ENCODE measurements around the gene RAB40C. TPM values are rescaled to one million over a fixed set of nuclear protein-coding genes. Genes with fewer than 3 reads are reported as not detected.

RAB40C gene
- total RNA-seq, 1 experiment from 2014 or later: 19.1 TPM

- no peaks in the 10 kb centered on the region for H3K27me3 ChIP-seq (replicated peaks; ENCODE audit: control insufficient read depth, insufficient read depth, low read length)
- ChIA-PET POLR2A (no interaction called here), CTCF (no interaction called here)
- Mint-ChIP-seq H3K4me1 (ENCODE audit: low read depth, unreplicated experiment) (no peaks in the 10 kb centered on the region), H3K36me3 (ENCODE audit: insufficient read depth, unreplicated experiment) (peaks cover 5% of the 10 kb centered on the region), H3K9me3 (ENCODE audit: unreplicated experiment) (no peaks in the 10 kb centered on the region), H3K27ac (ENCODE audit: unreplicated experiment) (no peak overlapping the region), H3K4me3 (ENCODE audit: unreplicated experiment) (no peak overlapping the region), H3K27me3 (ENCODE audit: insufficient read depth, unreplicated experiment) (no peaks in the 10 kb centered on the region)
- DNase-seq: no peak
- no peaks in the 10 kb centered on the region for H3K9me3 ChIP-seq
- BruUV-seq (replicated peaks): no TSS peak
- no peaks in the 10 kb centered on the region for H3K4me1 ChIP-seq
- H3K4me3 ChIP-seq (ENCODE audit: low read depth, low read length): no peak overlapping the region
- no peaks in the 10 kb centered on the region for H3K36me3 ChIP-seq (ENCODE audit: control insufficient read depth, insufficient read depth, low read length)
- intact Hi-C loops (cut with micrococcal nuclease; ENCODE audit: unreplicated experiment): no loop called here
- no peak for TF ChIP-seq CTCF (IDR thresholded peaks at IDR 0.05; ENCODE audit: insufficient read depth in 1 of 2, low read depth in 1 of 2, low read length in 1 of 2, severe bottlenecking in 1 of 2, unreplicated experiment in 1 of 2)
Measured at GRCh38 chr16:620700-621525, 31.0 kb downstream of the RAB40C start.

- DNase-seq: no peak
- Mint-ChIP-seq H3K4me1 (ENCODE audit: low read depth, unreplicated experiment) (no peaks in the 10 kb centered on the region), H3K4me3 (ENCODE audit: unreplicated experiment) (no peak overlapping the region), H3K27me3 (ENCODE audit: insufficient read depth, unreplicated experiment) (no peaks in the 10 kb centered on the region), H3K36me3 (ENCODE audit: insufficient read depth, unreplicated experiment) (peaks cover 5% of the 10 kb centered on the region), H3K27ac (ENCODE audit: unreplicated experiment) (no peak overlapping the region), H3K9me3 (ENCODE audit: unreplicated experiment) (no peaks in the 10 kb centered on the region)
- intact Hi-C loops (cut with micrococcal nuclease; ENCODE audit: unreplicated experiment): no loop called here
- Histone ChIP-seq H3K4me3 (ENCODE audit: low read depth, low read length) (no peak overlapping the region), H3K36me3 (ENCODE audit: control insufficient read depth, insufficient read depth, low read length) (no peaks in the 10 kb centered on the region), H3K4me1 (no peaks in the 10 kb centered on the region), H3K27me3 (replicated peaks; ENCODE audit: control insufficient read depth, insufficient read depth, low read length) (no peaks in the 10 kb centered on the region), H3K9me3 (no peaks in the 10 kb centered on the region)
- CTCF ChIA-PET: no interaction called here
- POLR2A ChIA-PET: no interaction called here
- TF ChIP-seq CTCF (IDR thresholded peaks at IDR 0.05; ENCODE audit: insufficient read depth in 1 of 2, low read depth in 1 of 2, low read length in 1 of 2, severe bottlenecking in 1 of 2, unreplicated experiment in 1 of 2): no peak
- no TSS peak for BruUV-seq (replicated peaks)
Measured at GRCh38 chr16:621526-622105, 31.8 kb downstream of the RAB40C start.

- Mint-ChIP-seq H3K36me3 (ENCODE audit: insufficient read depth, unreplicated experiment) (peaks cover 10% of the 10 kb centered on the region), H3K27me3 (ENCODE audit: insufficient read depth, unreplicated experiment) (no peaks in the 10 kb centered on the region), H3K27ac (ENCODE audit: unreplicated experiment) (no peak overlapping the region), H3K4me3 (ENCODE audit: unreplicated experiment) (no peak overlapping the region), H3K4me1 (ENCODE audit: low read depth, unreplicated experiment) (no peaks in the 10 kb centered on the region), H3K9me3 (ENCODE audit: unreplicated experiment) (no peaks in the 10 kb centered on the region)
- Histone ChIP-seq H3K36me3 (ENCODE audit: control insufficient read depth, insufficient read depth, low read length) (no peaks in the 10 kb centered on the region), H3K4me1 (no peaks in the 10 kb centered on the region), H3K9me3 (no peaks in the 10 kb centered on the region), H3K27me3 (replicated peaks; ENCODE audit: control insufficient read depth, insufficient read depth, low read length) (no peaks in the 10 kb centered on the region), H3K4me3 (ENCODE audit: low read depth, low read length) (no peak overlapping the region)
- intact Hi-C loops (cut with micrococcal nuclease; ENCODE audit: unreplicated experiment): no loop called here
- ChIA-PET CTCF (no interaction called here), POLR2A (no interaction called here)
- no peak for TF ChIP-seq CTCF (IDR thresholded peaks at IDR 0.05; ENCODE audit: insufficient read depth in 1 of 2, low read depth in 1 of 2, low read length in 1 of 2, severe bottlenecking in 1 of 2, unreplicated experiment in 1 of 2)
- no peak for DNase-seq
- BruUV-seq (replicated peaks): no TSS peak
Measured at GRCh38 chr16:622920-623280, 33.0 kb downstream of the RAB40C start.

Measured in Caco-2 (cell line).